Fibroblast of lung (primary cell): ENCODE data around the gene ANKS3. TPM values are rescaled to one million over a fixed set of nuclear protein-coding genes. Genes with fewer than 3 reads are reported as not detected.

Source experiments
- DNase-seq, 2 donors: peaks; one replicate each; pipeline versions ENCODE4 v3.0.0 to v3.0.0-alpha.2; 2010; ENCODE audit warnings: low read depth in 2 of 2
- H2AFZ ChIP-seq: 2 replicates; pipeline ENCODE4 v1.5.1; 2012; ENCODE audit warnings: low read length, control low read depth, inconsistent platforms
- H3K27ac ChIP-seq: 2 replicates; pipeline ENCODE4 v1.5.1; 2011; ENCODE audit warnings: low read length, control low read depth; ENCODE audit not compliant: insufficient read depth
- H3K27me3 ChIP-seq: 2 replicates; pipeline ENCODE4 v1.5.1; 2011; ENCODE audit warnings: mild to moderate bottlenecking, low read length; ENCODE audit not compliant: control insufficient read depth, insufficient read depth
- H3K36me3 ChIP-seq: 2 replicates; pipeline ENCODE4 v1.5.1; 2011; ENCODE audit warnings: low read length; ENCODE audit not compliant: control insufficient read depth, insufficient read depth
- H3K4me1 ChIP-seq: 2 replicates; pipeline ENCODE4 v1.5.1; 2011; ENCODE audit warnings: low read length; ENCODE audit not compliant: control insufficient read depth, insufficient read depth; ENCODE audit errors: extremely low read depth
- H3K4me2 ChIP-seq: 2 replicates; pipeline ENCODE4 v1.5.1; 2011; ENCODE audit warnings: low read length, control low read depth; ENCODE audit not compliant: insufficient read depth; ENCODE audit errors: extremely low read depth
- H3K4me3 ChIP-seq, 4 experiments: fragments of 200-600 bp in 1 of 4; sonication (generic) in 1 of 4; replicated peaks in 1 of 4; 2 replicates each; pipeline ENCODE4 v1.5.1; 2011 to 2016; ENCODE audit warnings: low read length in 4 of 4, low read depth in 3 of 4, mild to moderate bottlenecking in 3 of 4, control low read depth in 2 of 4, inconsistent platforms in 1 of 4, mixed read lengths in 1 of 4; ENCODE audit not compliant: insufficient read depth in 1 of 4; ENCODE audit errors: control extremely low read depth in 1 of 4
- H3K79me2 ChIP-seq: 2 replicates; pipeline ENCODE4 v1.5.1; 2012; ENCODE audit warnings: mild to moderate bottlenecking, low read length, inconsistent platforms; ENCODE audit not compliant: control insufficient read depth, insufficient read depth
- H3K9ac ChIP-seq: 2 replicates; pipeline ENCODE4 v1.5.1; 2011; ENCODE audit warnings: mild to moderate bottlenecking, low read length, control low read depth; ENCODE audit not compliant: insufficient read depth
- H3K9me3 ChIP-seq: 2 replicates; pipeline ENCODE4 v1.5.1; 2012; ENCODE audit warnings: low read depth, low read length; ENCODE audit not compliant: control insufficient read depth, insufficient read depth
- H4K20me1 ChIP-seq: 2 replicates; pipeline ENCODE4 v1.5.1; 2011; ENCODE audit warnings: low read length; ENCODE audit not compliant: control insufficient read depth, insufficient read depth; ENCODE audit errors: extremely low read depth
- CTCF ChIP-seq, 2 donors: IDR thresholded peaks in 1 of 2; conservative IDR thresholded peaks in 1 of 2; 1 replicate in 1 of 2; 2 replicates in 1 of 2; pipeline ENCODE4 v1.5.1; 2011 to 2012; ENCODE audit warnings: low read length in 2 of 2, control low read depth in 1 of 2, inconsistent platforms in 1 of 2, low read depth in 1 of 2, mild to moderate bottlenecking in 1 of 2
- EZH2 ChIP-seq: IDR thresholded peaks from 2 replicates; pipeline ENCODE4 v1.5.1; 2012; ENCODE audit warnings: low read length, control low read depth, mild to moderate bottlenecking; ENCODE audit errors: missing control alignments
- polyA plus RNA-seq, 2 donors: library from polyadenylated mRNA; depleted of rRNA in 1 of 2; stranded (reverse) in 1 of 2; unstranded in 1 of 2; fragments of >200 nt; gene quantifications; 2 replicates each; pipeline ENCODE4 v1.2.1, GENCODE V29; 2011 to 2012; ENCODE audit warnings: missing spikeins in 1 of 2
- total RNA-seq: library from RNA; depleted of rRNA; stranded (reverse); fragments of >200 nt; gene quantifications from 2 replicates; pipeline ENCODE4 v1.2.1, GENCODE V29; 2014

ANKS3 gene
- total and polyA plus RNA-seq, 2 donors (not counting 1 experiment from before 2014, with no cell fraction given), result 11.9 to 26.3 TPM

DNA sequence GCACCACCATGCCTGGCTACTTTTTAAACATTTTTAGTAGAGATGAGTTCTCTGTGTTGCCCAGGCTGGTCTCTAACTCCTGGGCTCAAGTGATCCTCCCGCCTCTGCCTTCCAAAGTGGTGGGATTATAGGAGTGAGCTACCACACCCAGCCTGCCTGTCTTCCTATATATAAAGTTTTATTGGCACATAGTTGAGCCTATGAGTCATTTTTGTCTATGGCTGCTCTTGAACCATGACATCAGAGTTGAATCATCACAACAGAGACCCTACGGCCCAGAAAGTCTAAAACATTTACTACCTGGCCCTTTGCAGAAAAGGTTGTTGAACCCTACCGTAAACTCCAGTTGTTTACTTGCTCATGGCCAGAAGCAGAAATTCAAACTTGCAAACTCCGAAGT is 46.2 kb upstream of the ANKS3 start:
- H4K20me1 ChIP-seq, result no peaks in the 10 kb centered on the region
- no peak overlapping the region for H3K4me2 ChIP-seq
- H3K4me1 ChIP-seq, result no peaks in the 10 kb centered on the region
- no peak overlapping the region for H2AFZ ChIP-seq
- peak; percentile 9 to 10 for DNase-seq
- H3K27me3 ChIP-seq, result no peaks in the 10 kb centered on the region
- H3K9me3 ChIP-seq, result no peaks in the 10 kb centered on the region
- no peak for TF ChIP-seq CTCF (conservative IDR thresholded peaks at IDR 0.05 in 1 of 2, IDR thresholded peaks at IDR 0.05 in 1 of 2; ENCODE audit: low read depth in 1 of 2, low read length in 2 of 2)
- no peak for TF ChIP-seq EZH2
- H3K79me2 ChIP-seq, result no peaks in the 10 kb centered on the region
- H3K9ac ChIP-seq, result no peak overlapping the region
- H3K27ac ChIP-seq, result no peak overlapping the region
- H3K36me3 ChIP-seq, result no peaks in the 10 kb centered on the region
- H3K4me3 ChIP-seq, result no peak overlapping the region

DNA sequence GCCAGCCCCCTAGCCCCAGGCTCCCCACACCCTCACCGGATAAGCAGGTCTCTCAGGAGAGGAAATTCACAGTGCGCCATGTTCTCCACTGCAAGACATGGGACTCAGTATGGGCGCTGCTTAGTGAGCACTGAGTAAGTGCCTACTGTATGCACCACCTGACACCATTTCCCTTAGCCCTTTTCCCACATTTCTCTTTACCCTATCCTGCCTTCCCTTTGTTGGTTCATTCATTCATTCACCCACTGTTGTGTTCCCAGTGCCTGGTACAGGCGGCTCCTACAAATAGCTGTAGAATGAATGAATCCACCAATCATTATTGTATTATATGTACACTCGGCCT is 44.0 kb upstream of the ANKS3 start:
- DNase-seq, result no peak
- no peaks in the 10 kb centered on the region for H3K79me2 ChIP-seq

DNA sequence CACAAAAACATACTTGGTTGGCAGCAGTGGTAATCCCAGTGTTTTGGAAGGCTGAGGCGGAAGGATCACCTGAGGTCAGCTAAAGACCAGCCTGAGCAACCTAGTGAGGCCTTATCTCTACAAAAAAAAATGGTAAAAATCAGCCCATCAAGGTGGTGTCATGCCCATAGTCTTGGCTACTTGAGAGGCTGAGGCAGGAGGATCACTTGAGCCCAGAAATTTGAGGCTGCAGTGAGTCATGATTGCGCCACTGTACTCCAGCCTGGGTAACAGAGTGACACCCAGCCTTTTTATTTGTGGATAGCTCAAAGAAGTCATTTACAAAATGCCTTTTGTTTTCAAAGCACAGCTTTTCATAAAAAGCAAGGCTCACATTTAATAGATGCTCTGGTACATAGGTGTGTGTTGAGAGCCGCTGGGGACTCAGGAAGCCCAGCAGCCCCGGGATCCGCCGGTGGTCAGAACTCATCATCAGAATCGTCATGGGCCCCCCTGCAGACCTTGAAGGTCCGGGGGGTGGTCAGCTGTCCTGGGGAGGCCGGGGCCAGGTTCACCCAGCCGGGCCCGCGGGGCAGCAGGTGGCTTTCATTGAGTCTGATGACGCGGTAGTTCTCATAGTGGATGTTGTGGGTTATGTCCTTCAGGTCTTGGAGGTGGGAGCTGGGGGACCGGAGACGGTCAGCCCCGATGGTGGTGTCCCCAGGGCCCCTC is 43.4 kb upstream of the ANKS3 start:
- no peak for DNase-seq
- Histone ChIP-seq H3K79me2 (no peaks in the 10 kb centered on the region), H3K4me2 (no peak overlapping the region), H3K27me3 (no peaks in the 10 kb centered on the region), H3K9me3 (no peaks in the 10 kb centered on the region), H3K36me3 (no peaks in the 10 kb centered on the region), H4K20me1 (no peaks in the 10 kb centered on the region), H3K4me1 (no peaks in the 10 kb centered on the region), H2AFZ (no peak overlapping the region), H3K9ac (no peak overlapping the region), H3K27ac (no peak overlapping the region), H3K4me3 (no peak overlapping the region)
- no peak for TF ChIP-seq EZH2
- no peak for TF ChIP-seq CTCF (conservative IDR thresholded peaks at IDR 0.05 in 1 of 2, IDR thresholded peaks at IDR 0.05 in 1 of 2; ENCODE audit: low read depth in 1 of 2, low read length in 2 of 2)

More for the DNA sequence above, 44.0 kb upstream of the ANKS3 start:
- Histone ChIP-seq H3K36me3 (no peaks in the 10 kb centered on the region), H3K4me2 (no peak overlapping the region), H2AFZ (no peak overlapping the region), H3K9ac (no peak overlapping the region), H4K20me1 (no peaks in the 10 kb centered on the region), H3K4me3 (no peak overlapping the region), H3K9me3 (no peaks in the 10 kb centered on the region), H3K27ac (no peak overlapping the region), H3K27me3 (no peaks in the 10 kb centered on the region), H3K4me1 (no peaks in the 10 kb centered on the region)
- TF ChIP-seq EZH2, result no peak
- no peak for TF ChIP-seq CTCF (conservative IDR thresholded peaks at IDR 0.05 in 1 of 2, IDR thresholded peaks at IDR 0.05 in 1 of 2; ENCODE audit: low read depth in 1 of 2, low read length in 2 of 2)
